ENCODE data around the gene ATP10B.

DNA sequence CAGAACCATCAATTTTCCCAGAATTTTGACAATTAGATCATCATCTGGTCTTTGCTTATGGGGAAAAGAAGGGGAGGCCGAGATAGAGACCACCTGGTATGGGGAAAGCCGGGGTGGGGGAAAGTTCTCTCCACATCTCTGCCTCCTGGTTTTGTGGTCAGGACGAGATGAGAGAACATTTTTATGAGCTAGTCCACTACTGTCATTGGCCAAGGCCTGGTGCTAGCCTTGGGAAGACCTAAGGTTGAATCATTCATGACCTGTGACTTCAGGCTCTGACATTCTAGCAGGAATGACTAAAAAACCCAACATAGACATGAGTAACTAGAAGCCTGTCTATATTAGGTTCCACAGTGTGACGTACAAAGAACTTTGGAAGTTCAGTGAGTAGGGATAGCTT is 295.2 kb downstream of the ATP10B start:
- TF ChIP-seq POLR2AphosphoS5 (IDR thresholded peaks at IDR 0.05) (no peak), EZH2 (IDR thresholded peaks at IDR 0.05; ENCODE audit: borderline replicate concordance, insufficient read depth, low read length, poor library complexity, severe bottlenecking) (no peak), CTCF (IDR thresholded peaks at IDR 0.05; ENCODE audit: poor library complexity, severe bottlenecking) (no peak), SMC3 (conservative IDR thresholded peaks at IDR 0.05; ENCODE audit: poor library complexity) (no peak), TAF1 (IDR thresholded peaks at IDR 0.05; ENCODE audit: low read depth) (no peak), MXI1 (conservative IDR thresholded peaks at IDR 0.05; ENCODE audit: poor library complexity, severe bottlenecking) (no peak), RAD21 (conservative IDR thresholded peaks at IDR 0.05) (no peak)
- TF ChIP-seq, protein P1, sequence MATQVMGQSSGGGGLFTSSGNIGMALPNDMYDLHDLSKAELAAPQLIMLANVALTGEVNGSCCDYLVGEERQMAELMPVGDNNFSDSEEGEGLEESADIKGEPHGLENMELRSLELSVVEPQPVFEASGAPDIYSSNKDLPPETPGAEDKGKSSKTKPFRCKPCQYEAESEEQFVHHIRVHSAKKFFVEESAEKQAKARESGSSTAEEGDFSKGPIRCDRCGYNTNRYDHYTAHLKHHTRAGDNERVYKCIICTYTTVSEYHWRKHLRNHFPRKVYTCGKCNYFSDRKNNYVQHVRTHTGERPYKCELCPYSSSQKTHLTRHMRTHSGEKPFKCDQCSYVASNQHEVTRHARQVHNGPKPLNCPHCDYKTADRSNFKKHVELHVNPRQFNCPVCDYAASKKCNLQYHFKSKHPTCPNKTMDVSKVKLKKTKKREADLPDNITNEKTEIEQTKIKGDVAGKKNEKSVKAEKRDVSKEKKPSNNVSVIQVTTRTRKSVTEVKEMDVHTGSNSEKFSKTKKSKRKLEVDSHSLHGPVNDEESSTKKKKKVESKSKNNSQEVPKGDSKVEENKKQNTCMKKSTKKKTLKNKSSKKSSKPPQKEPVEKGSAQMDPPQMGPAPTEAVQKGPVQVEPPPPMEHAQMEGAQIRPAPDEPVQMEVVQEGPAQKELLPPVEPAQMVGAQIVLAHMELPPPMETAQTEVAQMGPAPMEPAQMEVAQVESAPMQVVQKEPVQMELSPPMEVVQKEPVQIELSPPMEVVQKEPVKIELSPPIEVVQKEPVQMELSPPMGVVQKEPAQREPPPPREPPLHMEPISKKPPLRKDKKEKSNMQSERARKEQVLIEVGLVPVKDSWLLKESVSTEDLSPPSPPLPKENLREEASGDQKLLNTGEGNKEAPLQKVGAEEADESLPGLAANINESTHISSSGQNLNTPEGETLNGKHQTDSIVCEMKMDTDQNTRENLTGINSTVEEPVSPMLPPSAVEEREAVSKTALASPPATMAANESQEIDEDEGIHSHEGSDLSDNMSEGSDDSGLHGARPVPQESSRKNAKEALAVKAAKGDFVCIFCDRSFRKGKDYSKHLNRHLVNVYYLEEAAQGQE (IDR thresholded peaks at IDR 0.05; ENCODE audit: borderline replicate concordance) = no peak

Data from neural cell (in vitro differentiated cells).